Prostate gland (tissue), 2 donors: ENCODE results near the gene KCNG2.

ENCODE experiments used
- POLR2A ChIP-seq: fragments of 450-650 bp; IDR thresholded peaks from one replicate; pipeline ENCODE4 v1.6.1; 2016; ENCODE audit warnings: antibody characterized with exemption, mild to moderate bottlenecking
- POLR2AphosphoS5 ChIP-seq: sonication (generic); formaldehyde crosslinking; IDR thresholded peaks from one replicate; pipeline ENCODE4 v1.6.1; 2017; ENCODE audit warnings: antibody characterized with exemption
- TF ChIP-seq, protein P1 (sequence below), 4 experiments: fragments of 200-600 bp in 2 of 4; fragments of 450-650 bp in 2 of 4; sonication (generic) in 2 of 4; IDR thresholded peaks; 1 replicate in 3 of 4; 2 replicates in 1 of 4; pipeline ENCODE4 v1.5.1; 2016 to 2019; ENCODE audit warnings: antibody characterized with exemption in 4 of 4, mild to moderate bottlenecking in 2 of 4, moderate library complexity in 2 of 4

DNA sequence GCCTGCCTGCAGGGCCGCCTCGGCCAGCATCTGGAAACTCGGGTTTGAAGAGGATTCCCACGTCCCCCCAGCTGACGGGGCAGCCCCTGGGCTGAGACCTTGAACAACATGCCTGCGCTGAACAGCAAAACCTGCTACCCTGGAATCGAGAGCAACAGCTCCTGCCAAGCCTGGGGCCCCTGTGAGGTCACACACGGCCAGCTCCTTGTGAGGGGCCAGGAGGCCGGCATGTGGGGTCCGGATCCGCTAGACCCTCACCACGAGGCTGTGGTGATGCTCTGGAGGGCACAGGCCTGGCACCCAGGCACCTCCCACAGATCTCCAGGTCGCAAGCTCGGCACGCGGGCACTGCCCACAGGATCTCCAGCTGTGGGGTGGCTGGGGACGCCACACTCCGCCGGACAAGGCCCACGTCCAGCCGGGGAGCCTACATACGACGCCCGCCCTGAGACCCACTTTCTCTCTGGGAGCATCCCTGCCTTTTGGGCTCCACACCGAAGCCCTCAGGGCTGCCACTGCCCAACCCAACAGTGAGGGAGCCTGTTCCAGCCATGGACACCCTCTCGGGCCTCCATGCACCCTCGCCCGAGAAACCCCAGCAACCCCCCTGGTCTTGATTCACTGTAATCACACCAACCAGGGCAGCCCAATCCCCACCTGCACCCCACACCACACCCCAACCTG is 119.6 kb downstream of the KCNG2 start:
- no peak for TF ChIP-seq POLR2A
- no peak for TF ChIP-seq POLR2AphosphoS5
- TF ChIP-seq, protein P1, sequence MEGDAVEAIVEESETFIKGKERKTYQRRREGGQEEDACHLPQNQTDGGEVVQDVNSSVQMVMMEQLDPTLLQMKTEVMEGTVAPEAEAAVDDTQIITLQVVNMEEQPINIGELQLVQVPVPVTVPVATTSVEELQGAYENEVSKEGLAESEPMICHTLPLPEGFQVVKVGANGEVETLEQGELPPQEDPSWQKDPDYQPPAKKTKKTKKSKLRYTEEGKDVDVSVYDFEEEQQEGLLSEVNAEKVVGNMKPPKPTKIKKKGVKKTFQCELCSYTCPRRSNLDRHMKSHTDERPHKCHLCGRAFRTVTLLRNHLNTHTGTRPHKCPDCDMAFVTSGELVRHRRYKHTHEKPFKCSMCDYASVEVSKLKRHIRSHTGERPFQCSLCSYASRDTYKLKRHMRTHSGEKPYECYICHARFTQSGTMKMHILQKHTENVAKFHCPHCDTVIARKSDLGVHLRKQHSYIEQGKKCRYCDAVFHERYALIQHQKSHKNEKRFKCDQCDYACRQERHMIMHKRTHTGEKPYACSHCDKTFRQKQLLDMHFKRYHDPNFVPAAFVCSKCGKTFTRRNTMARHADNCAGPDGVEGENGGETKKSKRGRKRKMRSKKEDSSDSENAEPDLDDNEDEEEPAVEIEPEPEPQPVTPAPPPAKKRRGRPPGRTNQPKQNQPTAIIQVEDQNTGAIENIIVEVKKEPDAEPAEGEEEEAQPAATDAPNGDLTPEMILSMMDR (IDR thresholded peaks at IDR 0.05), result no peak
